GM23338 (cell line): Measurements from ENCODE around the gene IGFLR1.

Experiments
- CREB1 ChIP-seq: fragments of 250-450 bp; sonication (Bioruptor Pico); IDR thresholded peaks from 2 replicates; pipeline ENCODE4 v1.5.0; 2020; ENCODE audit warnings: low read depth, mild to moderate bottlenecking, moderate library complexity
- CTCF ChIP-seq, 2 experiments: fragments of 200-600 bp in 1 of 2; sonication (generic) in 1 of 2; conservative IDR thresholded peaks; 2 replicates each; pipeline versions ENCODE4 v1.5.1 to v1.6.1; 2016 to 2017; ENCODE audit warnings: antibody characterized with exemption in 2 of 2, low read depth in 2 of 2, mild to moderate bottlenecking in 2 of 2, moderate library complexity in 1 of 2
- ETS1 ChIP-seq: IDR thresholded peaks from 2 replicates; pipeline ENCODE4 v1.6.1; 2016; ENCODE audit warnings: antibody characterized with exemption
- EZH2 ChIP-seq: fragments of 200-600 bp; sonication (generic); IDR thresholded peaks from one replicate; pipeline ENCODE4 v1.8.0; 2017; ENCODE audit warnings: antibody characterized with exemption, mild to moderate bottlenecking, low read depth; ENCODE audit not compliant: unreplicated experiment
- EZH2phosphoT487 ChIP-seq: fragments of 200-600 bp; sonication (generic); IDR thresholded peaks from one replicate; pipeline ENCODE4 v1.8.1; 2018; ENCODE audit warnings: antibody characterized with exemption; ENCODE audit not compliant: unreplicated experiment
- JUNB ChIP-seq: IDR thresholded peaks from one replicate; pipeline ENCODE4 v1.6.1; 2016; ENCODE audit warnings: antibody characterized with exemption; ENCODE audit not compliant: unreplicated experiment
- NANOG ChIP-seq: IDR thresholded peaks from 2 replicates; pipeline ENCODE4 v1.6.1; 2016; ENCODE audit warnings: antibody characterized with exemption, borderline replicate concordance
- POLR2AphosphoS5 ChIP-seq: IDR thresholded peaks from 2 replicates; pipeline ENCODE4 v1.6.1; 2016; ENCODE audit warnings: antibody characterized with exemption, low read depth
- REST ChIP-seq: IDR thresholded peaks from one replicate; pipeline ENCODE4 v1.6.1; 2018; ENCODE audit warnings: antibody characterized with exemption; ENCODE audit not compliant: unreplicated experiment
- ZNF114 ChIP-seq: fragments of 250-450 bp; sonication (Bioruptor Pico); IDR thresholded peaks from 2 replicates; pipeline ENCODE4 v1.5.0; 2020; ENCODE audit warnings: mild to moderate bottlenecking, moderate library complexity

- no peak for TF ChIP-seq CTCF (conservative IDR thresholded peaks at IDR 0.05; ENCODE audit: low read depth in 2 of 2)
- no peak for TF ChIP-seq CREB1 (CRISPR knock-in tag)
- TF ChIP-seq POLR2AphosphoS5 = no peak
- no peak for TF ChIP-seq EZH2phosphoT487
- no peak for TF ChIP-seq REST
- no peak for TF ChIP-seq EZH2
- no peak for TF ChIP-seq ETS1
- no peak for TF ChIP-seq JUNB
- no peak for TF ChIP-seq ZNF114 (CRISPR knock-in tag)
- no peak for TF ChIP-seq NANOG
Measured at GRCh38 chr19:35759697-35760096, 17.4 kb upstream of the IGFLR1 start.
